AG20443 (cell line): ENCODE measurements around the gene VPS52.
"Not testable (repeated sequence)": the region's sequence is repeated elsewhere in the genome, so short reads cannot be mapped to it uniquely, and the experiment has no call there.

Experiments
- DNase-seq: peaks from one replicate; pipeline ENCODE4 v3.0.0; 2012; ENCODE audit warnings: low spot score, mixed read lengths

The VPS52 gene

GRCh38 chr6:33249732-33250630 is 21.7 kb downstream of the VPS52 start:
- DNase-seq: peak; percentile 69

- DNase-seq: peak; percentile 95
These were observed 22.5 kb downstream of the VPS52 start for GRCh38 chr6:33248932-33249731.

- no peak for DNase-seq
These were observed 23.1 kb downstream of the VPS52 start for GRCh38 chr6:33248643-33248931.

GRCh38 chr6:33247977-33248642 is 23.6 kb downstream of the VPS52 start:
- peak; percentile 83 for DNase-seq

- no peak for DNase-seq
These were observed 28.2 kb downstream of the VPS52 start for GRCh38 chr6:33243476-33243875.

- DNase-seq: no peak
These were observed 29.7 kb downstream of the VPS52 start for GRCh38 chr6:33241968-33242367.

GRCh38 chr6:33237741-33238140 is 33.9 kb downstream of the VPS52 start:
- no peak for DNase-seq

GRCh38 chr6:33236852-33237251 is 34.8 kb downstream of the VPS52 start:
- no peak for DNase-seq

GRCh38 chr6:33236328-33236727 is 35.3 kb downstream of the VPS52 start:
- no peak for DNase-seq

- no peak for DNase-seq
These were observed 36.4 kb downstream of the VPS52 start for GRCh38 chr6:33235221-33235634.

- not testable (repeated sequence) for DNase-seq
These were observed 45.1 kb downstream of the VPS52 start for GRCh38 chr6:33226503-33227120.

- DNase-seq: no peak
These were observed 54.0 kb downstream of the VPS52 start for GRCh38 chr6:33217681-33218080.

- no peak for DNase-seq
These were observed 54.4 kb downstream of the VPS52 start for GRCh38 chr6:33217246-33217645.

- DNase-seq: no peak
These were observed 55.5 kb downstream of the VPS52 start for GRCh38 chr6:33216117-33216649.

- no peak for DNase-seq
These were observed 56.2 kb downstream of the VPS52 start for GRCh38 chr6:33215271-33216116.

- no peak for DNase-seq
These were observed 57.7 kb downstream of the VPS52 start for GRCh38 chr6:33213989-33214335.

GRCh38 chr6:33213166-33213988 is 58.3 kb downstream of the VPS52 start:
- peak; percentile 59 for DNase-seq

GRCh38 chr6:33212857-33213165 is 58.9 kb downstream of the VPS52 start:
- no peak for DNase-seq

GRCh38 chr6:33211666-33212422 is 59.8 kb downstream of the VPS52 start:
- no peak for DNase-seq

GRCh38 chr6:33211136-33211535 is 60.5 kb downstream of the VPS52 start:
- DNase-seq: no peak
